HG03139 (cell line): Measurements from ENCODE around the gene PCDHGA7.
"Not testable (repeated sequence)": the region's sequence is repeated elsewhere in the genome, so short reads cannot be mapped to it uniquely, and the experiment has no call there.

ENCODE experiments used
- ATAC-seq: cut with Tn5 transposase; IDR thresholded peaks from one replicate; pipeline ENCODE4 v1.9.1; 2021; ENCODE audit not compliant: unreplicated experiment

PCDHGA7 gene

DNA sequence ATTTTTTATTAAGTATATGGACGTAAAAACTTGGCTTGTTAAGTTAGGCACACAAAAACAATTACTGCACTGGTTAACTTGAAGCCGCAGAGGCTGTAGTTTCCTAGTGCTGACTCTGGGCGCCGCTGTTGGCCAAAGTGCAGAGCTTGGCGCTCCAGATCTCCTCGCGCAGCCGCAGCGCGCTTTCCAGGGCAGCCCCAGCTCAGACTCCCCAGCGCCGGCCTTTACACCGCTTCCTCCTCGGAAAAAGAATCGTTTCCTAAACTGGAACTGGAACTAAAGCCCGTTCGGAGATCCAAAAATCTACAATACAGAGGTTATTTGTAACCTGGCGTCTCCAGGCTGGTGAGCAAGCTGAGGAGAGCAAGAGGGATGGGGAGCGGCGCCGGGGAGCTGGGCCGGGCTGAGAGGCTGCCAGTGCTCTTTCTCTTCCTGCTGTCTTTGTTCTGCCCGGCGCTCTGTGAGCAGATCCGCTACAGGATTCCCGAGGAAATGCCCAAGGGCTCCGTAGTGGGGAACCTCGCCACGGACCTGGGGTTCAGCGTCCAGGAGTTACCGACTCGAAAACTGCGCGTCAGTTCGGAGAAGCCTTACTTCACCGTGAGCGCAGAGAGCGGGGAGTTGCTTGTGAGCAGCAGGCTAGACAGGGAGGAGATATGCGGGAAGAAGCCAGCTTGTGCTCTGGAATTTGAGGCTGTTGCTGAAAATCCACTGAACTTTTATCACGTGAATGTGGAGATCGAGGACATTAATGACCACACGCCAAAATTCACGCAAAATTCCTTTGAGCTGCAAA, 15.4 kb downstream of the PCDHGA7 start, which contains the start of gene PCDHGB5:
TSS of gene PCDHGB5 (plus strand) at position 192 of the 796 bp plus-strand sequence. CDS start at position 373, 181 bp downstream.
- ATAC-seq = not testable (repeated sequence)

DNA sequence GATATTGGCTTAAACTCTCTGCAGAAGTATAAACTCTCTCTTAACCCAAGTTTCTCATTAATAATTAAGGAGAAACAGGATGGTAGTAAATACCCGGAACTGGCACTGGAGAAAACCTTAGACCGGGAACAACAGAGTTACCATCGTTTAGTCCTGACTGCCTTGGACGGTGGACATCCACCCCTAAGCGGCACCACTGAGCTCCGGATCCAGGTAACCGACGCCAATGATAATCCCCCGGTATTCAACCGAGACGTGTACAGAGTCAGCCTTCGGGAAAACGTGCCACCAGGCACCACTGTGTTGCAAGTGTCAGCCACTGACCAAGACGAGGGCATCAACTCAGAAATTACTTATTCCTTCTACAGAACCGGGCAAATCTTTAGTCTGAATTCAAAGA, 16.1 kb downstream of the PCDHGA7 start:
- no peak for ATAC-seq

DNA sequence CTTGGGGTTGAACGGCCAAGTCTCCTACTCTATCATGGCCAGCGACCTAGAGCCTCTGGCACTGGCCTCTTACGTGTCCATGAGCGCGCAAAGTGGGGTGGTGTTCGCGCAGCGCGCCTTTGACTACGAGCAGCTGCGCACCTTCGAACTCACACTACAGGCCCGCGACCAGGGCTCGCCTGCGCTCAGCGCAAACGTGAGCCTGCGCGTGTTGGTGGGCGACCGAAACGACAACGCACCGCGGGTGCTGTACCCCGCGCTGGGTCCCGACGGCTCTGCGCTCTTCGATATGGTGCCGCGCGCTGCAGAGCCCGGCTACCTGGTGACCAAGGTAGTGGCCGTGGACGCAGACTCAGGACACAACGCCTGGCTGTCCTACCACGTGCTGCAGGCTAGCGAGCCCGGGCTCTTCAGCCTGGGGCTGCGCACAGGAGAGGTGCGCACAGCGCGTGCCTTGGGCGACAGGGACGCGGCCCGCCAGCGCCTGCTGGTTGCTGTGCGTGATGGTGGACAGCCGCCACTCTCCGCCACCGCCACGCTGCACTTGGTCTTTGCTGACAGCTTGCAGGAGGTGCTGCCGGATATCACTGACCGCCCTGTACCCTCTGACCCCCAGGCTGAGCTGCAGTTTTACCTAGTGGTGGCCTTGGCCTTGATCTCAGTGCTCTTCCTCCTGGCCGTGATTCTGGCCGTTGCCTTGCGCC, 17.2 kb downstream of the PCDHGA7 start:
- no peak for ATAC-seq

DNA sequence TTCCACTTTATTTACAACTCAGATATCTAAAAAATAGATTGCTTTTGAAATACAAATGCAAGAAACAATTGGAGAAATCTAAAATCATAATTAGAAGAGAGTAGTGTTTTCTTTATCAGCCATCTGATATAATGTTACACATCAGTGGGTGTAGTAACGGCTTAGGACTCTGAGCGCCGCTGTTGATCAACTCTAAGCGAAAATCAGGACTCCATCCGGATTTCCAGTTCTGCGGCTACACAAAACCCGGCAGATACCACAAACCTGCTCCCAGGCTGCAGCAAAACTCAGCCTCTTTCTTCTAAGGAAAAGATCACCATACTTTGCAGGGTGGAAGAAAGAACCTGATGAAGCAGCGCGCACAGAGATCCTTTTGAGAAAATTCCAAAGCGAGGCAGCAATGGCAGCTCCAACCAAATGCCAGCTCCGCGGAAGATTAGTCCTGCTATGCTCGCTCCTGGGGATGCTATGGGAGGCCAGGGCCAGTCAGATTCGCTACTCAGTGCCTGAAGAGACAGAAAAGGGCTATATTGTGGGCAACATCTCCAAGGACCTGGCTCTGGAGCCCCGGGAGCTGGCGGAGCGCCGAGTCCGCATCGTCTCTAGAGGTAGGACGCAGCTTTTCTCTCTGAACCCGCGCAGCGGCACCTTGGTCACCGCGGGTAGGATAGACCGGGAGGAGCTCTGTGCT, 20.2 kb downstream of the PCDHGA7 start, which contains the start of gene PCDHGA9:
TSS of gene PCDHGA9 (plus strand) at position 226 of the 691 bp plus-strand sequence. CDS start at position 401, 175 bp downstream.
- no peak for ATAC-seq

DNA sequence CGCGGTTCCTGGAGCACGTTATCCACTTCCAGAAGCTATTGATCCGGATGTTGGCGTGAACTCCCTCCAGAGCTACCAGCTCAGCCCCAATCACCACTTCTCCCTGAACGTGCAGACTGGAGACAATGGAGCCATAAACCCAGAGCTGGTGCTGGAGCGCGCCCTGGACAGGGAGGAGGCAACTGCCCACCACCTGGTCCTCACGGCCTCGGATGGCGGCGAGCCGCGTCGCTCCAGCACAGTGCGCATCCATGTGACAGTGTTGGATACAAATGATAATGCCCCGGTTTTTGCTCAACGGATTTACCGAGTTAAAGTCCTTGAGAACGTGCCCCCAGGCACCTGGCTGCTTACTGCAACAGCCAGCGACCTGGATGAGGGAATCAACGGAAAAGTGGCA, 20.8 kb downstream of the PCDHGA7 start:
- ATAC-seq = no peak

DNA sequence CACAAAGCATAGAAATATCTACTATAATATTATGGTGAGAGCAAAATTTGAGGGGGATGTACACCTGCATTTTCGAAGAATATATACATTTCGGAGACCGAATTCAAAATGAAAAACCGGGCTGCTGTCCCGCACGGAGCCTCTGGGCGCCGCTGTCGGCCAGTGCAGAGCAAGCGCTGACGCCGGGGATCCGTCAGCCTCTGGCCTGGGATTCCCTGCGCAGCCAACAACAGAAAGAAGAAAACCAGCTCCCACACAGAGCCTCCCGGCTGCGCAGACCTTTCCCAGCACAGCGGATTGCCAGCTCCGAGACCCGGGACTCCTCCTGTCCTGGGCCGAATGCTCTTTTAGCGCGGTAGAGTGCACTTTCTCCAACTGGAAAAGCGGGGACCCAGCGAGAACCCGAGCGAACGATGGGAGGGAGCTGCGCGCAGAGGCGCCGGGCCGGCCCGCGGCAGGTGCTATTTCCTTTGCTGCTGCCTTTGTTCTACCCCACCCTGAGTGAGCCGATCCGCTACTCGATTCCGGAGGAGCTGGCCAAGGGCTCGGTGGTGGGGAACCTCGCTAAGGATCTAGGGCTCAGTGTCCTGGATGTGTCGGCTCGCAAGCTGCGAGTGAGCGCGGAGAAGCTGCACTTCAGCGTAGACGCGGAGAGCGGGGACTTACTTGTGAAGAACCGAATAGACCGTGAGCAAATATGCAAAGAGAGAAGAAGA, 25.4 kb downstream of the PCDHGA7 start, which contains the start of gene PCDHGB6:
TSS of gene PCDHGB6 (plus strand) at position 232 of the 716 bp plus-strand sequence. CDS start at position 414, 182 bp downstream.
- not testable (repeated sequence) for ATAC-seq

DNA sequence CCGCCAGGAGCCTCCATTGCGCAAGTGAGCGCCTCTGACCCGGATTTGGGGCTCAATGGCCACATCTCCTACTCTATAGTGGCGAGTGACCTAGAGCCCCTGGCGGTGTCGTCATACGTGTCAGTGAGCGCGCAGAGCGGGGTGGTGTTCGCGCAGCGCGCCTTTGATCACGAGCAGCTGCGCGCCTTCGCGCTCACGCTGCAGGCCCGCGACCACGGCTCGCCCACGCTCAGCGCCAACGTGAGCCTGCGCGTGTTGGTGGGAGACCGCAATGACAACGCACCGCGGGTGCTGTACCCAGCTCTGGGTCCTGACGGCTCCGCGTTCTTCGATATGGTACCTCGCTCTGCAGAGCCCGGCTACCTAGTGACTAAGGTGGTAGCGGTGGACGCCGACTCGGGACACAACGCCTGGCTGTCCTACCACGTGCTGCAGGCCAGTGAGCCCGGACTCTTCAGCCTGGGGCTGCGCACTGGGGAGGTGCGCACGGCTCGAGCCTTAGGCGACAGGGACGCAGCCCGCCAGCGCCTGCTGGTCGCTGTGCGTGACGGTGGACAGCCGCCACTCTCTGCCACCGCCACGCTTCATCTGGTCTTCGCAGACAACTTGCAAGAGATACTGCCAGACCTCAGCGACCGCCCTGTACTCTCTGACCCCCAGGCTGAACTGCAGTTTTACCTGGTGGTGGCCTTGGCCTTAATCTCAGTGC, 27.2 kb downstream of the PCDHGA7 start:
- ATAC-seq = no peak

DNA sequence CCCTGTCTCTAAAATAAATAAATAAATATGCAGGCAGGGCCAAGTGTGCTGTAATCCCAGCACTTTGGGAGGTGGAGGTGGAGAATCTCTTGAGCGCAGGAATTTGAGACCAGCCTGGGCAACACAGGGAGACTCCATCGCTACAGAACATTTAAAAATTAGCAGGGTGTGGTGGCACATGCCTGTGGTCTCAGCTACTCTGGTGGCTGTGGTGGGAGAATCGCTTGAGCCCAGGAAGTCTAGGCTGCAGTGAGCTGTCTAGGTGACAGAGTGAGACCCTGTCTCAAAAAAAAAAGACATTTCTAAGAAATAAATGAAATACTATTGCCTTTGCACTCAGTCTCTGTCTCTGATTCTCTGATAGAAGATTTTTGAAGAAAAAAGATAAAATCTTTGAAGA, 29.0 kb downstream of the PCDHGA7 start:
- ATAC-seq = no peak

DNA sequence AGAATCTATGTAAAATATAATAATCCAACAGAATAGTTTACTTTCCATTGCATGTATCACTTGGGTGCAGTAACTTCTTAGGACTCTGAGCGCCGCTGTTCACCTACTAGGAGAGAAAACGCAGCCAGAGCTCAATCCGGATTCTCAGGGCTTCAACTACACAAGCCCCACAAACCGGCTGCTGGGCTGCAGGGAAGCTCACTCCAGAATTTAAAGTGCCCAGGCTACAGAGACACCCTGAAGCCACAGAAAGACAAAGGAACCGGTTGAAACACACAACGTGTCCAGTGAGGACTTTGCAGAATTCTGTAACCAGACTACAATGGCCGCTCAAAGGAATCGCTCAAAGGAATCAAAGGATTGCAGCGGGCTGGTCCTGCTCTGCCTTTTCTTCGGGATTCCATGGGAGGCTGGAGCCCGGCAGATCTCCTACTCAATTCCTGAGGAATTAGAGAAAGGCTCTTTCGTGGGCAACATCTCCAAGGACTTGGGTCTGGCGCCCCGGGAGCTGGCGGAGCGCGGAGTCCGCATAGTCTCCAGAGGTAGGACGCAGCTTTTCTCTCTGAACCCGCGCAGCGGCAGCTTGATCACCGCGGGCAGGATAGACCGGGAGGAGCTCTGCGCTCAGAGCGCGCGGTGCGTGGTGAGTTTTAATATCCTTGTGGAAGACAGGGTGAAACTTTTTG, 30.5 kb downstream of the PCDHGA7 start, which contains the start of gene PCDHGA10:
TSS of gene PCDHGA10 (plus strand) at position 134 of the 686 bp plus-strand sequence. CDS start at position 323, 189 bp downstream.
- peak; percentile 81 for ATAC-seq

DNA sequence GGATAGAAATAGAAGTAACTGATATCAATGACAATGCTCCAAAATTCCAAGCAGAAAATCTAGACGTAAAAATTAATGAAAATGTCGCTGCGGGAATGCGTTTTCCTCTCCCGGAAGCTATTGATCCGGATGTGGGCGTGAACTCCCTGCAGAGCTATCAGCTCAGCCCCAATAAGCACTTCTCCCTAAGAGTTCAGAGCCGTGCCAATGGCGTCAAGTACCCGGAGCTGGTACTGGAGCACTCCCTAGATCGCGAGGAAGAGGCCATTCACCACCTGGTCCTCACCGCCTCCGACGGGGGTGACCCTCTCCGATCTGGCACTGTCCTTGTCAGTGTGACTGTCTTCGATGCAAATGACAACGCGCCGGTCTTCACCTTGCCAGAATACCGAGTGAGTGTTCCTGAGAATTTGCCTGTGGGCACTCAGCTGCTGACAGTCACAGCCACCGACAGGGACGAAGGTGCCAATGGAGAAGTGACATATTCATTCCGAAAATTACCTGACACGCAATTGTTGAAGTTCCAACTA, 31.1 kb downstream of the PCDHGA7 start:
- no peak for ATAC-seq

DNA sequence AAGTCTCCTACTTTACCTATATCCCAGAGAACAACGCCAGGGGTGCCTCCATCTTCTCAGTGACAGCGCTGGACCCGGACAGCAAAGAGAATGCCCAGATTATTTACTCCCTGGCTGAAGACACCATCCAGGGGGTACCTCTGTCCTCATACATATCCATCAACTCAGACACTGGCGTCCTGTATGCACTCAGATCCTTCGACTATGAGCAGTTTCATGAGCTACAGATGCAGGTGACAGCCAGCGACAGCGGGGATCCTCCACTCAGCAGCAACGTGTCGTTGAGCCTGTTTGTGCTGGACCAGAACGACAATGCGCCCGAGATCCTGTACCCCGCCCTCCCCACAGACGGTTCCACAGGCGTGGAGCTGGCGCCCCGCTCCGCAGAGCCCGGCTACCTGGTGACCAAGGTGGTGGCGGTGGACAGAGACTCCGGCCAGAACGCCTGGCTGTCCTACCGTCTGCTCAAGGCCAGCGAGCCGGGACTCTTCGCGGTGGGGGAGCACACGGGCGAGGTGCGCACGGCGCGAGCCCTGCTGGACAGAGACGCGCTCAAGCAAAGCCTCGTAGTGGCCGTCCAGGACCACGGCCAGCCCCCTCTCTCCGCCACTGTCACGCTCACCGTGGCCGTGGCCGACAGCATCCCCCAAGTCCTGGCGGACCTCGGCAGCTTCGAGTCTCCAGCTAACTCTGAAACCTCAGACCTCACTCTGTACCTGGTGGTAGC, 32.2 kb downstream of the PCDHGA7 start:
- not testable (repeated sequence) for ATAC-seq

DNA sequence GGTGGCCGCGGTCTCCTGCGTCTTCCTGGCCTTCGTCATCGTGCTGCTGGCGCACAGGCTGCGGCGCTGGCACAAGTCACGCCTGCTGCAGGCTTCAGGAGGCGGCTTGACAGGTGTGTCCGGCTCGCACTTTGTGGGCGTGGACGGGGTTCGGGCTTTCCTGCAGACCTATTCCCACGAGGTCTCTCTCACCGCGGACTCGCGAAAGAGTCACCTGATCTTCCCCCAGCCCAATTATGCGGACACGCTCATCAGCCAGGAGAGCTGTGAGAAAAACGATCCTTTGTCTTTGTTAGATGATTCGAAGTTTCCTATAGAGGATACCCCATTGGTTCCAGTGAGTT, 32.7 kb downstream of the PCDHGA7 start:
- ATAC-seq = not testable (repeated sequence)

DNA sequence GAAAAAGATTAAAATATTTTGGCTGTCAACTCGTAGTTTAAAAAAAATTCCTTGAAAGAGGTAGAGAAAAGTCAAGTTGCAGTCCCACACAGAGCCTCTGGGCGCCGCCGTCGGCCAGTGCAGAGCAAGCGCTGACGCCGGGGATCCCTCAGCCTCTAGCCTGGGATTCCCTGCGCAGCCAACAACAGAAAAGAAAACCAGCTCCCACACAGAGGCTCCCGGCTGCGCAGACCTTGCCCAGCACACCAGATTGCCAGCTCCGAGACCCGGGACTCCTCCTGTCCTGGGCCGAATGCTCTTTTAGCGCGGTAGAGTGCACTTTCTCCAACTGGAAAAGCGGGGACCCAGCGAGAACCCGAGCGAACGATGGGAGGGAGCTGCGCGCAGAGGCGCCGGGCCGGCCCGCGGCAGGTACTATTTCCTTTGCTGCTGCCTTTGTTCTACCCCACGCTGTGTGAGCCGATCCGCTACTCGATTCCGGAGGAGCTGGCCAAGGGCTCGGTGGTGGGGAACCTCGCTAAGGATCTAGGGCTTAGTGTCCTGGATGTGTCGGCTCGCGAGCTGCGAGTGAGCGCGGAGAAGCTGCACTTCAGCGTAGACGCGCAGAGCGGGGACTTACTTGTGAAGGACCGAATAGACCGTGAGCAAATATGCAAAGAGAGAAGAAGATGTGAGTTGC, 35.1 kb downstream of the PCDHGA7 start, which contains the start of gene PCDHGB7:
TSS of gene PCDHGB7 (plus strand) at position 184 of the 679 bp plus-strand sequence. CDS start at position 367, 183 bp downstream.
- peak; percentile 68 for ATAC-seq

DNA sequence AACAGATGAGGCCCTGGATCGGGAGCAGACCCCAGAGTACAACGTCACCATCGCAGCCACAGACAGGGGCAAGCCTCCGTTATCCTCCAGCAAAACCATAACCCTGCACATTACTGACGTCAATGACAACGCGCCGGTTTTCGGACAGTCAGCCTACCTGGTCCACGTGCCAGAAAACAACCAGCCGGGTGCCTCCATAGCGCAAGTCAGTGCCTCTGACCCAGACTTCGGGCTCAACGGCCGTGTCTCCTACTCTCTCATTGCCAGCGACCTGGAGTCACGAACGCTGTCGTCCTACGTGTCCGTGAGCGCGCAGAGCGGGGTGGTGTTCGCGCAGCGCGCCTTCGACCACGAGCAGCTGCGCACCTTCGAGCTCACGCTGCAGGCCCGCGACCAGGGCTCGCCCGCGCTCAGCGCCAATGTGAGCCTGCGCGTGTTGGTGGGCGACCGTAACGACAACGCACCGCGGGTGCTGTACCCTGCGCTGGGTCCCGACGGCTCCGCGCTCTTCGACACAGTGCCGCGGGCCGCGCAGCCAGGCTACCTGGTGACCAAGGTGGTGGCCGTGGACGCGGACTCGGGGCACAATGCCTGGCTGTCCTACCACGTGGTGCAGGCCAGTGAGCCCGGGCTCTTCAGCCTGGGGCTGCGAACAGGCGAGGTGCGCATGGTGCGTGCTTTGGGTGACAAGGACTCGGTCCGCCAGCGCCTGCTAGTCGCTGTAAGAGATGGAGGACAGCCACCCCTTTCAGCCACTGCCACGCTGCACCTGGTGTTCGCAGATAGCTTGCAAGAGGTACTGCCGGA, 36.7 kb downstream of the PCDHGA7 start:
- ATAC-seq = no peak

DNA sequence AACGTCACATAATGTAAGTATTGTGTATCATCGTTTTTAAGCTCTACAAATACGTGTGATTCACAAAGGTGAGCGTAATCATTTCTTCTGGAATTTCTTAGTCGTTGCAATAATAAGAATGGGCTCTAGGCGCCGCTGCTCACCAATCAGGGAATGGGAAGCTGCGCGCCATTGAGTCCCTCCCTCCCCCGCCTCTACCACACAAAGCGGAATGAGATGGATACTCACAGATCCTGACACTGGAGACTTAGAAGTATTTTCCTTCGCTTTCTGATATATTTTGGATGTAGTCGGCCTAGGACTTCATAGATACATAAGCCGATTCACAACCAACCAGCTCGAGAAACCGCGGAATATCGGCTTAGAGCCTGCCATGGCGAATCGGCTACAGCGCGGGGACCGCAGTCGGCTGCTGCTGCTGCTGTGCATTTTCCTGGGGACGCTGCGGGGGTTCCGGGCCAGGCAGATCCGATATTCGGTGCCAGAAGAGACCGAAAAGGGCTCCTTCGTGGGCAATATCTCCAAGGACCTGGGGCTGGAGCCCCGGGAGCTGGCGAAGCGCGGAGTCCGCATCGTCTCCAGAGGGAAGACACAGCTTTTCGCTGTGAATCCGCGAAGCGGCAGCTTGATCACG, 38.4 kb downstream of the PCDHGA7 start, which contains the start of gene PCDHGA11:
TSS of gene PCDHGA11 (plus strand) at position 197 of the 634 bp plus-strand sequence. CDS start at position 374, 177 bp downstream.
- no peak for ATAC-seq

DNA sequence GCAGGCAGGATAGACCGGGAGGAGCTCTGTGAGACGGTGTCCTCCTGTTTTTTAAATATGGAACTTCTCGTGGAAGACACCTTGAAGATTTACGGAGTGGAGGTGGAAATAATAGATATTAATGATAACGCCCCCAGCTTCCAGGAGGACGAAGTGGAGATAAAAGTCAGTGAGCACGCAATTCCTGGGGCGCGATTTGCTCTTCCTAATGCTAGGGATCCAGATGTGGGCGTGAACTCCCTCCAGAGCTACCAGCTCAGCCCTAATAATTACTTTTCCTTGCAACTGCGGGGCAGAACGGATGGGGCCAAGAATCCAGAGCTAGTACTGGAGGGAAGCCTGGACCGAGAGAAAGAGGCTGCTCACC, 38.9 kb downstream of the PCDHGA7 start:
- no peak for ATAC-seq
